Inferior parietal cortex (tissue), 1 donor: ENCODE results near the gene RNF114.
"Not testable (repeated sequence)": the region's sequence is repeated elsewhere in the genome, so short reads cannot be mapped to it uniquely, and the experiment has no call there.

ENCODE experiments used
- DNase-seq: peaks from one replicate; pipeline ENCODE4 v3.0.0-alpha.2; 2016; ENCODE audit errors: extremely low spot score

Gene RNF114

GRCh38 chr20:49985617-49986016, 49.4 kb downstream of the RNF114 start:
- no peak for DNase-seq

- no peak for DNase-seq
Observed at GRCh38 chr20:49986049-49986448, 49.9 kb downstream of the RNF114 start.

- no peak for DNase-seq
Observed at GRCh38 chr20:49987015-49987867, 51.0 kb downstream of the RNF114 start.

GRCh38 chr20:49987868-49988690, 51.9 kb downstream of the RNF114 start:
- DNase-seq = no peak

- DNase-seq = no peak
Observed at GRCh38 chr20:49989234-49990065, 53.3 kb downstream of the RNF114 start.

GRCh38 chr20:49990271-49990720, 54.1 kb downstream of the RNF114 start:
- no peak for DNase-seq

GRCh38 chr20:49993301-49993751, 57.1 kb downstream of the RNF114 start:
- DNase-seq = no peak

GRCh38 chr20:49995586-49995985, 59.4 kb downstream of the RNF114 start:
- DNase-seq = no peak

GRCh38 chr20:49998478-49999188, 62.4 kb downstream of the RNF114 start:
- not testable (repeated sequence) for DNase-seq

GRCh38 chr20:49999329-49999728, 63.1 kb downstream of the RNF114 start:
- no peak for DNase-seq

GRCh38 chr20:50000548-50001222, 64.5 kb downstream of the RNF114 start:
- DNase-seq = not testable (repeated sequence)

GRCh38 chr20:50001784-50002311, 65.7 kb downstream of the RNF114 start:
- no peak for DNase-seq

GRCh38 chr20:50003253-50003656, 67.1 kb downstream of the RNF114 start:
- no peak for DNase-seq
